ENCODE data around the gene HPS1. TPM values are rescaled to one million over a fixed set of nuclear protein-coding genes. Genes with fewer than 3 reads are reported as not detected.
A peak's percentile ranks its signal among the peaks of the same experiment; 100 is the strongest.

HPS1 gene
- total and polyA plus RNA-seq, 2 experiments from 2014 or later: 21.4 to 51.2 TPM

- H2AFZ ChIP-seq: 0 out of 2 replicates have a peak overlapping the region, but pooled peaks have one; percentile 80
- no peak overlapping the region for H3K4me3 Mint-ChIP-seq
Measured at GRCh38 chr10:98456043-98456570, 9.4 kb upstream of the HPS1 start.

More at GRCh38 chr10:98456043-98456570, 9.4 kb upstream of the HPS1 start:
- Histone ChIP-seq H3K4me2 (peak overlapping the region; percentile 40; the same call in 1 of the 2 replicates), H4K20me1 (replicated peaks; ENCODE audit: insufficient read depth) (no peaks in the 10 kb centered on the region), H3F3A (replicated peaks; ENCODE audit: low read depth) (no peaks in the 10 kb centered on the region), H3K4me1 (ENCODE audit: insufficient read depth) (peaks cover 27% of the 10 kb centered on the region), H3K79me2 (replicated peaks; ENCODE audit: insufficient read depth) (no peaks in the 10 kb centered on the region), H3K27ac (ENCODE audit: low read depth) (no peak overlapping the region), H3K4me3 (no peak overlapping the region), H3K36me3 (ENCODE audit: insufficient read depth) (no peaks in the 10 kb centered on the region), H3K9me2 (ENCODE audit: insufficient read depth) (no peaks in the 10 kb centered on the region), H3K27me3 (ENCODE audit: insufficient read depth) (no peaks in the 10 kb centered on the region)
- no peaks in the 10 kb centered on the region for H3K36me3 Mint-ChIP-seq (ENCODE audit: low read depth)
- H3K9me3 Mint-ChIP-seq: no peaks in the 10 kb centered on the region
- peaks cover 30% of the 10 kb centered on the region for H3K4me1 Mint-ChIP-seq
- H3K27ac Mint-ChIP-seq: no peak overlapping the region
- TF ChIP-seq STAT1 (IDR thresholded peaks at IDR 0.05; ENCODE audit: unreplicated experiment) (no peak), CREB1 (CRISPR knock-in tag; IDR thresholded peaks at IDR 0.05; ENCODE audit: low read depth) (no peak), EZH2phosphoT487 (IDR thresholded peaks at IDR 0.05; ENCODE audit: unreplicated experiment) (no peak), ZNF462 (CRISPR knock-in tag; IDR thresholded peaks at IDR 0.05) (peak; percentile 47; the same call in 1 of the 2 replicates)
- DNase-seq (ENCODE audit: low spot score) (no peak), ATAC-seq (peak; percentile 61)
- H3K27me3 Mint-ChIP-seq (ENCODE audit: insufficient read depth, low read depth, poor library complexity): no peaks in the 10 kb centered on the region
